ELF-1 (cell line): ENCODE results near the gene ATXN1L.
"Not testable (repeated sequence)": the region's sequence is repeated elsewhere in the genome, so short reads cannot be mapped to it uniquely, and the experiment has no call there.

ENCODE experiments used
- DNase-seq: peaks from one replicate; pipeline ENCODE4 v3.0.0-alpha.2; 2016; ENCODE audit warnings: low read depth, low spot score

Gene ATXN1L

GRCh38 chr16:71893888-71894228, 48.1 kb downstream of the ATXN1L start:
- no peak for DNase-seq

DNA sequence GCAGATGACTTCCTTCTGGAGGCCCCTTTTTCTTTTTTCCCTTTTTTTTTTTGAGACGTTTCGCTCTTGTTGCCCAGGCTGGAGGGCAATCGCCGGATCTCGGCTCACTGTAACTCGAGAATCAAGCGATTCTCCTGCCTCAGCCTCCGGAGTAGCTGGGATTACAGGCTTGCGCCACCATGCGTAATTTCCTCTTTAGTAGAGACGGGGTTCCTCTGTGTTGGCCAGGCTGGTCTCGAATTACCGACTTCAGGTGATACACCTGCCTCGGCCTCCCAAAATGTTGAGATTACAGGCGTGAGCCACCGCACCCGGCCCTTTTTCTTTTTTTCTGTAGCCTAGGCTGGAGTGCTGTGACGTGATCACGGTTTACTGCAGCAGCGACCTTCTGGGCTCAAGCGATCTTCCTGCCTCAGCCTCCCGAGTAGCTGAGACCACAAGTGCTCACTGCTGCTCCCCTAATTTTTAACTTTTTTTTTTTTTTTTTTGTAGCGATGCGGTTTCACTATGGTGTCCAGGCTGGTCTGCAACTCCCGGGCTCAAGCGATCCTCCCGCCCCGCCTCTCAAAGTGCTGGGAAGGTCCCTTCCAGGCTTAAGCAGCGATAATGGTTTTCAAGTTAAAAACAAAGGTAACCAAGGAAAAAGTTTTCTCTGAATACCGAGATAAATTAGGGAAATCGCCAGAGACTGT, 48.6 kb downstream of the ATXN1L start:
- peak; percentile 84 for DNase-seq

GRCh38 chr16:71894921-71895678, 49.3 kb downstream of the ATXN1L start, which contains the start of gene IST1:
IST1 (plus strand) TSS chr16:71895531; CDS start chr16:71915641, 20,110 bp downstream.
- DNase-seq = peak; percentile 98

DNA sequence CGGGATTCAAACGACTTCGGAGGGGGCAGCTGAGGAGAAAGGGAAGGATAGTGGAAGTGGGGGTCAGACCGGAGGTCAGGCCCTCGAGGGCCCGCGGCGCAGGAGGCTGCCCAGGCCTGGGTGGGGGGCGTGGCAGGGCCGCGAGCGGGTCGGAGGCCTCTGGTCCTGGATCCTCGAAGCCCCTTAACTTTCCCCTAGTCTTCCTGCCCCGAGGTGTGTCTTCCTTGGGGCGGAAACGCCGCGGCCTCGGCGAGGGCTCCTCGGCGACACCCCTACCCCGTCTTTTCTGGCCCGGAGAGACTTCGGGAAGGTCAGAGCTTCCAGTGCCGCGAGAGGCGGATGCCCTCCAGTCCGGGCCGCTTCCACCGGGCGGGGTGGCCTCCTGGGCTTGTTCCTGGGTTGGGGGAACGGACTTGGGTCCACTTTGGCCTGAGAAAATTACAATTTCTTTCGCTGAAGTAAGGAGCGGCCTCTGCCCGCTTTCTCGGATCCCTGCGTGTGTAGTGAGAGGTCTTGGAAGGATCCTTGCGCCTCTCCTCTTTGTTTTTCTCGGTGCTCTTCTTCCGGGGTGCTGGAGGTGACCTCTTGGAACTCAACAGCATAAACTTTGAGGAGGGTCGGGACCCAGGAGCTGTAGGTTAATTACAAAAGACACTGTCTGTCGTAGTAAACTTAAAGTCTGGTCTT, 50.0 kb downstream of the ATXN1L start:
- DNase-seq = no peak

- DNase-seq = peak; percentile 44
Measured at GRCh38 chr16:71896764-71897368, 51.1 kb downstream of the ATXN1L start.

GRCh38 chr16:71899171-71899570, 53.4 kb downstream of the ATXN1L start:
- DNase-seq = no peak

DNA sequence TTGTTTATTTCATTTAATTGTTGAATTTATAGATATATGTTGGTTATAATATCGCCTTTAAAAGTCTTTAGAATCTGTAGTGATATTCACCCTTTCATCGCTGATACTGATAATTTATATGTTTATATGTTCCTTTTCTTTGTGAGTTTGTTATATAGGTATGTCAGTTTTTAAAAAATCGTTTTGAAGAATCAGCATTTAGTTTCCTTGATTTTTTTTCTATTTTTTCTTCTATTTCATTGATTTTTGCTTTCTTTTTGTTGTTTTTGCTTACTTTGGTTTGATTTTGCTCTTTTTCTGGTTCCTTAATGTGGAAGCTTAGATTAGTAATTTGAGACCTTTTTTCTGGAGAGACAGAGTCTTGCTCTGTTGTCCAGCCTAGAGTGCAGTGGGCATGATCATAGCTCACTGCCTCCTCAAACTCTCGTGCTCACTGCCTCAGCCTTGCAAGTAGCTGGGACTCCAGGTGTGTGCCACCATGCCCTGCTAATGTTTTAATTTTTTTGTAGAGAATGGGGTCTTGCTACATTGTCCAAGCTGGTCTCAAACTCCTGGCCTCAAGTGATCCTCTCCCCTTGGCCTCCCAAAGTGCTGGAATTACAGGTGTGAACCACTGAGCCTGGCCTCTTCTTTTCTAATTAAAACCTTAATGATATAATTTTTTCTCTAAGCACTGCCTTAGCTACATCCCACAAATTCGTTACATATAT, 57.0 kb downstream of the ATXN1L start:
- DNase-seq = no peak

GRCh38 chr16:71903608-71904007, 57.8 kb downstream of the ATXN1L start:
- DNase-seq = no peak

- no peak for DNase-seq
Measured at GRCh38 chr16:71904239-71904638, 58.5 kb downstream of the ATXN1L start.

DNA sequence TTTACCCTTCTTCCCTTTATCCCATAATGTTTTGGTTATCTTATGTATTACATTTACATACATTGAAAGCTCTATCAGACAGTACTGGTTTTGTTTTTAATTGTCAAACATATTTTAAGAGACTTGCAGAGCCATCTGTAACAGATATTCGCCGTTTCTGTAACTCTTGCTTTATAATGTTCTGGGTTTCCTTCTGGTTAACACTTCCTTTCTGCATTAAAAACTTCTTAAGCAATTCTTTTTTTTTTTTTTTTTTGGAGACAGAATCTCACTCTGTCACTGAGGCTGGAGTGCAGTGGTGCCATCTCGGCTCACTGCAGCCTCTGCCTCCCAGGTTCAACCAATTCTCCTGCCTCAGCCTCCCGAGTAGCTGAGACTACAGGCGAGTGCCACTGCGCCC, 60.0 kb downstream of the ATXN1L start:
- DNase-seq = not testable (repeated sequence)
